HEK293T (cell line): ENCODE results near the gene UBE2N.

Experiments used
- BHLHE40 ChIP-seq: fragments of 450-650 bp; IDR thresholded peaks from 2 replicates; pipeline ENCODE4 v1.6.1; 2016; ENCODE audit warnings: mild to moderate bottlenecking, moderate library complexity, borderline replicate concordance
- CTBP1 ChIP-seq: fragments of 450-650 bp; IDR thresholded peaks from 2 replicates; pipeline ENCODE4 v1.6.1; 2016; ENCODE audit warnings: borderline replicate concordance
- ELF4 ChIP-seq: fragments of 450-650 bp; IDR thresholded peaks from 2 replicates; pipeline ENCODE4 v1.6.1; 2017; ENCODE audit warnings: antibody characterized with exemption
- FOXA1 ChIP-seq: fragments of 450-650 bp; IDR thresholded peaks from 2 replicates; pipeline ENCODE4 v1.6.1; 2016; ENCODE audit warnings: mild to moderate bottlenecking
- FOXM1 ChIP-seq: fragments of 450-650 bp; IDR thresholded peaks from 2 replicates; pipeline ENCODE4 v1.6.1; 2017; ENCODE audit warnings: mild to moderate bottlenecking, borderline replicate concordance
- L3MBTL2 ChIP-seq: fragments of 450-650 bp; conservative IDR thresholded peaks from 2 replicates; pipeline ENCODE4 v1.6.1; 2016; ENCODE audit warnings: mild to moderate bottlenecking
- LEF1 ChIP-seq: fragments of 450-650 bp; IDR thresholded peaks from 2 replicates; pipeline ENCODE4 v1.6.1; 2017; ENCODE audit warnings: mild to moderate bottlenecking, borderline replicate concordance
- SP1 ChIP-seq: fragments of 450-650 bp; IDR thresholded peaks from 2 replicates; pipeline ENCODE4 v1.6.1; 2017
- SUZ12 ChIP-seq: fragments of 450-650 bp; IDR thresholded peaks from 2 replicates; pipeline ENCODE4 v1.6.1; 2016; ENCODE audit warnings: mild to moderate bottlenecking
- TARDBP ChIP-seq: fragments of 450-650 bp; IDR thresholded peaks from 2 replicates; pipeline ENCODE4 v1.6.1; 2016
- ZNF384 ChIP-seq: fragments of 450-650 bp; IDR thresholded peaks from 2 replicates; pipeline ENCODE4 v1.6.1; 2016
- TF ChIP-seq, protein P1 (sequence below): fragments of 450-650 bp; IDR thresholded peaks from 2 replicates; pipeline ENCODE4 v1.6.1; 2016

DNA sequence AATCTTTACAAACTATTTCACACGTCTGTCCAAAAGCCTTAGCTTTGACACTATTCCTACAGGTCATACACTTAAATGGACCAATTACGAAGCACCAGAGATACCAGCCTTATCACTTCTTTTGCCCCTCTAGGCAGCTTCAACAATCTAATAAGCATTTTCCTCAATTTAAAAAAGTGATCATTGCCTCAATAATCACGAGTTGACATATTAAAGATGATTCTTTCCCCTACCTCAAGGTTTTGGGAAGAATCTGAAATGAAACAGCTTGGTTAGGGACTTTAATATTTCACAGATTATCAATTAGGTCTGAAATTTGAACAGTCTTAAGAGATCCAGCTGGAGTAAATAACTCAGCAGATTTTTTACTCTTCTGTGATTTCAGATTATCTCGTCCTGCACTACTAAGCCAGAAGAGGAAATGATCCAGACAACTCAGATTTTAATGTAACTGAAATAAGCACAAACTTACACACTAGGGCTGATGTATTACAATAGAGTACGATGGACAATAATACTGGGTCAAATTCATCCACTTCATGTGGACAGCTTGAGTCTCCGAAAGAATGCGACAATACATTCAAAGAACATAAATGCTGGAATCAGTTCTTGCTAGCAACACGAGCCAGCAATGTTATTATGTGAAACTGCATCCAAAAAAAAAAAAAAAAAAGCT, 15.9 kb downstream of the UBE2N start:
- TF ChIP-seq BHLHE40 = no peak
- TF ChIP-seq ELF4 = no peak
- no peak for TF ChIP-seq TARDBP
- no peak for TF ChIP-seq L3MBTL2
- no peak for TF ChIP-seq SUZ12
- no peak for TF ChIP-seq ZNF384
- TF ChIP-seq SP1 = no peak
- no peak for TF ChIP-seq FOXA1
- no peak for TF ChIP-seq CTBP1
- no peak for TF ChIP-seq LEF1
- no peak for TF ChIP-seq FOXM1
- TF ChIP-seq, protein P1, sequence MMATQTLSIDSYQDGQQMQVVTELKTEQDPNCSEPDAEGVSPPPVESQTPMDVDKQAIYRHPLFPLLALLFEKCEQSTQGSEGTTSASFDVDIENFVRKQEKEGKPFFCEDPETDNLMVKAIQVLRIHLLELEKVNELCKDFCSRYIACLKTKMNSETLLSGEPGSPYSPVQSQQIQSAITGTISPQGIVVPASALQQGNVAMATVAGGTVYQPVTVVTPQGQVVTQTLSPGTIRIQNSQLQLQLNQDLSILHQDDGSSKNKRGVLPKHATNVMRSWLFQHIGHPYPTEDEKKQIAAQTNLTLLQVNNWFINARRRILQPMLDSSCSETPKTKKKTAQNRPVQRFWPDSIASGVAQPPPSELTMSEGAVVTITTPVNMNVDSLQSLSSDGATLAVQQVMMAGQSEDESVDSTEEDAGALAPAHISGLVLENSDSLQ = no peak
